22Rv1 (cell line): ENCODE results near the gene AAK1.

Source experiments
- CTCF ChIP-seq: fragments of 450-650 bp; IDR thresholded peaks from 2 replicates; pipeline ENCODE4 v1.5.1; 2017; ENCODE audit warnings: mild to moderate bottlenecking
- ZFX ChIP-seq: fragments of 450-650 bp; IDR thresholded peaks from 2 replicates; pipeline ENCODE4 v1.6.1; 2017; ENCODE audit warnings: antibody characterized with exemption, borderline replicate concordance

- TF ChIP-seq CTCF (no peak), ZFX (no peak)
Observed at GRCh38 chr2:69677914-69678313, 34.4 kb upstream of the AAK1 start.
